Ectodermal cell (in vitro differentiated cells): ENCODE measurements around the gene GEN1.

ENCODE experiments used
- H3K27ac ChIP-seq: 2 replicates; pipeline ENCODE4 v1.7.0; 2013; ENCODE audit warnings: mild to moderate bottlenecking, low read depth, low read length; ENCODE audit not compliant: insufficient read depth, poor library complexity, severe bottlenecking
- H3K27me3 ChIP-seq: 2 replicates; pipeline ENCODE4 v1.7.0; 2013; ENCODE audit warnings: mild to moderate bottlenecking, low read length; ENCODE audit not compliant: insufficient read depth, control insufficient read depth, poor library complexity, severe bottlenecking
- H3K36me3 ChIP-seq: one replicate; pipeline ENCODE4 v1.7.0; 2013; ENCODE audit warnings: low read length; ENCODE audit not compliant: control insufficient read depth, insufficient read depth
- H3K4me1 ChIP-seq: one replicate; pipeline ENCODE4 v1.7.0; 2013; ENCODE audit warnings: low read length; ENCODE audit not compliant: control insufficient read depth, insufficient read depth
- H3K4me3 ChIP-seq: 2 replicates; pipeline ENCODE4 v1.7.0; 2013; ENCODE audit warnings: low read depth, low read length, control low read depth; ENCODE audit not compliant: insufficient read depth
- H3K9me3 ChIP-seq: 2 replicates; pipeline ENCODE4 v1.7.0; 2013; ENCODE audit warnings: mild to moderate bottlenecking, low read length, moderate library complexity; ENCODE audit not compliant: control insufficient read depth
- WGBS, 2 experiments: methylation state at CpG; one replicate each; pipeline ENCODE4 v1.1.7; 2013; ENCODE audit warnings: missing lambda C conversion rate in 2 of 2; 5-methylcytosine and 5-hydroxymethylcytosine counted together

Gene GEN1

DNA sequence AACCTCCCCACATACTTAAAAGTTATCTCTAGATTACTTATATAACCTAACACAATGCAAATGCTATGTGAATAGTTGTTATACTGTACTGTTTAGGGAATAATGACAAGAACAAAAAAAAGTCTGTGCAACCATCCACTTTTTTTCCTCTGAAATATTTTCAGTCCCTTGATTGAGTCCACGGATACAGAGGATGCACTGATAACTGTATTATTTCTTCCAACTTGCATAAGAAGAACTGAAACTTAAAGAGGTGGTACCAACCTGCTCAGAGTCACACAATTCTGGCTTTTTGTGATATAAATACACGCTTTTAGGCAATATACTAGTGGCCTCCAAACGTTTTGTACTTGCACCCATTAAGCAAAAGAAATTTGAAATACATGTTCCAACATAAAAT is 1.7 kb upstream of the GEN1 start:
- Histone ChIP-seq H3K36me3 (no peaks in the 10 kb centered on the region), H3K27me3 (no peaks in the 10 kb centered on the region), H3K4me3 (peak overlapping the region; percentile 94), H3K9me3 (no peaks in the 10 kb centered on the region), H3K27ac (no peak overlapping the region), H3K4me1 (peaks cover 10% of the 10 kb centered on the region)
- WGBS, 2 experiments = 59 to 64% methylated on average over 3 of the region's 3 CpGs

DNA sequence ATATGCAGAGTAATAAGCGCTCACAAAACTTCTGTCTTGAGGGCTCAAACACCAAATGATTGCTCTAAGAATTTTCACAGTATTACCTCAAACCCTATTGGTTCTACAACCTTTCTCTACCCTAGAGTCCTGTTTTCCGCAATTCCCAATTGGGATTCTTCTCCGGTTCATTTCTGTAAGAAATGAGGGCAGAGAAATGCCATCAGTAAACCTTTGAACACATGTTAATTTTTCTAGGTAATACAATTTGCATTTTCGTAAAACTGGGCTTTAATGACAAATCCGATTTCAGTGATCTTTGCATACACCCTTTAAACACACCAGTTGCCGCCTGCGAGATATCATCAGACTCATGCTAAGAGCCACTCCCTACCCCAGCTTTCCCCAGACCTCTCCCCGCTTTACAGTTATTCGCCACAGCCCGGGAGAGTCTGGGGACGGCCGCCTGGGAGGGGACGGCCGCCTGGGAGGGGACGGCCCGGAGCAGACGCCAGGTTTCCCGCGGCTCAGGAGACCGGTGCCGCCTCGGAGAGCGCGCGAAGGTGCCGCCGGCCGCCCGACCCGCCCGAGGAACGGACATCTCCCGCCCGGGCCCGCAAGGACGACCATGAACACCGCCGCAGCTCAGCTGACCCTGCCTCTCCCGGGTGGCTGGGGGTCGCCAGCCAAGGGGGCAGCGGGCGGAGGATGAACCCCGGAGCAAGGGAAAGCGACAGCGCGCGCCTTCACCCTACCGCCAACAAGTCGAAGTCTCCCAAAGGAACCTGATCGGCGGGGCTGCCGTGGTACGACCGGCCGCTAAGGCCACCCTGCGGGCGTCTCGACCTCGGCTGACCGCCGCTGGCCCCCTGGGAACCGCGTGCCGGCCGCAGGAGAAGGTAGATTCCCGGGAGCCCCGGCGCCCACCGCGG is 791 bp upstream of the GEN1 start:
- Histone ChIP-seq H3K4me3 (peak overlapping the region; percentile 94), H3K27me3 (no peaks in the 10 kb centered on the region), H3K9me3 (no peaks in the 10 kb centered on the region), H3K4me1 (peaks cover 10% of the 10 kb centered on the region), H3K27ac (peak overlapping the region; percentile 93), H3K36me3 (no peaks in the 10 kb centered on the region)
- WGBS, 2 experiments = 1% methylated on average over 70 of the region's 70 CpGs

GRCh38 chr2:17754773-17755425 is 961 bp downstream of the GEN1 start:
- Histone ChIP-seq H3K4me1 (peaks cover 10% of the 10 kb centered on the region), H3K27me3 (no peaks in the 10 kb centered on the region), H3K36me3 (no peaks in the 10 kb centered on the region), H3K9me3 (no peaks in the 10 kb centered on the region), H3K4me3 (peak overlapping the region; percentile 94), H3K27ac (peak overlapping the region; percentile 93)
- WGBS, 2 experiments = 3 to 11% methylated on average over 7 to 8 of the region's 8 CpGs

DNA sequence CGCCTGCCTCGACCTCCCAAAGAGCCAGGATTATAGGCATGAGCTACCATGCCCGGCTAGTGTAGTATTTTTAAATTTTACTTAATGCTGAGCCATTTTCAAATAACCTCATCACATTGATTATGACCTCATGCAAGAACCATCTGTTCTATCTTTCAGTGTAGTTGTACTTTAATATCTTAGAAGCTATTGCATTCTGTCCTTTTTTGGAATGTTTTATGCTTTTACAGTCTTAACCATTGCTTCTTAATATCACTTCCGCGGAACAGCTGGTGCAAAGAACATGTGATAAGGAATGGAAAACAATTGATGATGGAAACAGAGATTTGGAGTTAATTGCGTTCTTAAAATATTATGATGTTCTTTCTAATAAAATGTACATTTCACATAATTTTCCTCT is 2.7 kb downstream of the GEN1 start:
- no peak overlapping the region for H3K27ac ChIP-seq

GRCh38 chr2:17757321-17757720 is 3.4 kb downstream of the GEN1 start:
- Histone ChIP-seq H3K9me3 (no peaks in the 10 kb centered on the region), H3K4me1 (peaks cover 5% of the 10 kb centered on the region), H3K36me3 (peaks cover under 1% of the 10 kb centered on the region), H3K27ac (no peak overlapping the region), H3K27me3 (no peaks in the 10 kb centered on the region), H3K4me3 (no peak overlapping the region)
- 92 to 93% methylated on average over 2 of the region's 2 CpGs for WGBS, 2 experiments

More for the DNA sequence above, 2.7 kb downstream of the GEN1 start:
- 98 to 100% methylated on average over 2 to 5 of the region's 6 CpGs for WGBS, 2 experiments
- H3K4me3 ChIP-seq = no peak overlapping the region
- peaks cover 10% of the 10 kb centered on the region for H3K4me1 ChIP-seq
- no peaks in the 10 kb centered on the region for H3K36me3 ChIP-seq
- H3K9me3 ChIP-seq = no peaks in the 10 kb centered on the region
- no peaks in the 10 kb centered on the region for H3K27me3 ChIP-seq

- Histone ChIP-seq H3K9me3 (no peaks in the 10 kb centered on the region), H3K36me3 (peaks cover 4% of the 10 kb centered on the region), H3K4me1 (no peaks in the 10 kb centered on the region), H3K27ac (no peak overlapping the region), H3K27me3 (no peaks in the 10 kb centered on the region), H3K4me3 (no peak overlapping the region)
- 96 to 100% methylated on average over 2 to 3 of the region's 3 CpGs for WGBS, 2 experiments
These were observed 4.2 kb downstream of the GEN1 start for GRCh38 chr2:17758118-17758517.

GRCh38 chr2:17759805-17760204 is 5.9 kb downstream of the GEN1 start:
- H3K27me3 ChIP-seq = no peaks in the 10 kb centered on the region
- peaks cover 4% of the 10 kb centered on the region for H3K36me3 ChIP-seq
- H3K27ac ChIP-seq = no peak overlapping the region
- H3K9me3 ChIP-seq = no peaks in the 10 kb centered on the region
- WGBS, 2 experiments = 93 to 96% methylated on average over 2 of the region's 2 CpGs
- no peaks in the 10 kb centered on the region for H3K4me1 ChIP-seq
- H3K4me3 ChIP-seq = no peak overlapping the region

DNA sequence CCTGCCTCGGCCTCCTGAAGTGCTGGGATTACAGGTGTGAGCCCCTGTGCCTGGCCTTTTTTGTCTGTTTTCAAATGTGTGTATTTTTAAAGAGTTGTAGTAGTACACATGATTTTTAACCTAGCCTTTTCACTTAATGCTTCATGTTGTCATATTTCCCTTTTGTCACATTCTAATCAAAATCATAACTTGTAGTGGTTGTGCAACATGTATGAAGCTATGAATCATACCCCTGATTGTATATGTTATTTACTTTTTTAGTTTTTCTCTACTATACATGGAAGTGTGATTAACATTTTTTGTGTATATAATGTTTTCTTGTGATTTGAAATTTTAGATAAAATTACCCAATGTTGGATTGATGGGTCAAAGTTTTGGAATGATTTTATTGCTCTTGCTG is 8.5 kb downstream of the GEN1 start:
- H3K9me3 ChIP-seq = no peaks in the 10 kb centered on the region
- H3K36me3 ChIP-seq = peaks cover 14% of the 10 kb centered on the region
- 84 to 97% methylated on average over 1 of the region's 1 CpG for WGBS, 2 experiments
- no peaks in the 10 kb centered on the region for H3K27me3 ChIP-seq
- no peak overlapping the region for H3K27ac ChIP-seq
- H3K4me3 ChIP-seq = no peak overlapping the region
- H3K4me1 ChIP-seq = no peaks in the 10 kb centered on the region

DNA sequence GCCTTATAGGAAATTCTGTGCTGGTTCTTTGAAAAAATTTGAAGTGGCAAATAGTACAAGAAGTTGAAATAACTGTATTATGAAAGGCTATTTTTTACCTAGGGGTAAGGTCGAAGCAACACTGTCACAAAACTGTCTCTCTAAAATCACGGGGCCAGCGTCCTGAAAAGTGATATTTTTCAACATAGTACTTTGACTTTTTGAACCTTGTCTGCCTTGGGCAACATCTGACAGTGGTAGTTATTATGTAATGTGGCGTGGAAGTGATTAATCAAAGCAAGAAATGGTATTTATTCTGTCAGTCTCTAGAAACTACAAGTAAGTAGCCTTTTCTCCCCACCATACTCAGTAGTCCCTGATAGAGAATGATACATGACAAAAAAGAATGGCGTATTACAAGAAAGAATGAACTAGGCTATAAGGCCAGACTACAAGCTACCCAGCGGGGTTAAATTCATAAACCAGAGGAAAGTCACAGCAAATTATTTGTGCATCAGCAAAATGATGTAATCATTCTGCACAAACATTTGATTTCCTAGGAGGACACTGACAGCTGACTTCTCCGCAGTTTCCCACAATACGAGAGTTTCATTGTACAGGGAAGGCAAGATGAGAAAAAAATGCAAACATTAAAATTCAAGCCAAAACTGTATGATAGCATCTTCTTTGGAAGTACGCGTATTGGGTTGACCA is 9.8 kb downstream of the GEN1 start:
- WGBS, 2 experiments = 96 to 97% methylated on average over 8 to 10 of the region's 10 CpGs
- Histone ChIP-seq H3K9me3 (no peaks in the 10 kb centered on the region), H3K27me3 (no peaks in the 10 kb centered on the region), H3K4me1 (no peaks in the 10 kb centered on the region), H3K36me3 (peaks cover 14% of the 10 kb centered on the region), H3K27ac (no peak overlapping the region), H3K4me3 (no peak overlapping the region)

GRCh38 chr2:17765398-17765797 is 11.5 kb downstream of the GEN1 start:
- no peak overlapping the region for H3K27ac ChIP-seq
- peaks cover 14% of the 10 kb centered on the region for H3K36me3 ChIP-seq
- no peak overlapping the region for H3K4me3 ChIP-seq
- WGBS, 2 experiments = 88 to 95% methylated on average over 1 of the region's 2 CpGs
- no peaks in the 10 kb centered on the region for H3K9me3 ChIP-seq
- H3K4me1 ChIP-seq = no peaks in the 10 kb centered on the region
- no peaks in the 10 kb centered on the region for H3K27me3 ChIP-seq
